Endodermal cell (in vitro differentiated cells): ENCODE measurements around the gene HMGCL. TPM values are rescaled to one million over a fixed set of nuclear protein-coding genes. Genes with fewer than 3 reads are reported as not detected.

Experiments used
- DNase-seq: peaks from one replicate; pipeline ENCODE4 v3.0.0-alpha.2; 2017
- H3K27ac ChIP-seq: 2 replicates; pipeline ENCODE4 v1.5.1; 2013; ENCODE audit warnings: mild to moderate bottlenecking, low read depth, low read length, moderate library complexity
- H3K27me3 ChIP-seq: 2 replicates; pipeline ENCODE4 v1.6.1; 2013; ENCODE audit warnings: mild to moderate bottlenecking, low read length, moderate library complexity; ENCODE audit not compliant: insufficient read depth, control insufficient read depth, poor library complexity, severe bottlenecking
- H3K36me3 ChIP-seq: 2 replicates; pipeline ENCODE4 v1.7.0; 2013; ENCODE audit warnings: mild to moderate bottlenecking, low read length, moderate library complexity; ENCODE audit not compliant: control insufficient read depth, insufficient read depth
- H3K4me1 ChIP-seq: one replicate; pipeline ENCODE4 v1.7.0; 2013; ENCODE audit warnings: low read length; ENCODE audit not compliant: control insufficient read depth, insufficient read depth
- H3K4me3 ChIP-seq: 2 replicates; pipeline ENCODE4 v1.5.1; 2013; ENCODE audit warnings: mild to moderate bottlenecking, low read length, moderate library complexity
- H3K9ac ChIP-seq: 2 replicates; pipeline ENCODE4 v1.6.1; 2013; ENCODE audit warnings: mild to moderate bottlenecking, low read length, moderate library complexity; ENCODE audit not compliant: poor library complexity, severe bottlenecking; ENCODE audit errors: extremely low read depth
- H3K9me3 ChIP-seq: 2 replicates; pipeline ENCODE4 v1.6.1; 2013; ENCODE audit warnings: mild to moderate bottlenecking, low read length, moderate library complexity; ENCODE audit not compliant: control insufficient read depth
- H3K27ac Mint-ChIP-seq: 2 replicates; pipeline ENCODE4 v1.8.0; 2020; ENCODE audit warnings: mixed read lengths
- H3K27me3 Mint-ChIP-seq: 2 replicates; pipeline ENCODE4 v1.8.0; 2021; ENCODE audit warnings: mild to moderate bottlenecking, mixed read lengths; ENCODE audit not compliant: insufficient read depth
- H3K36me3 Mint-ChIP-seq: 2 replicates; pipeline ENCODE4 v1.8.0; 2020; ENCODE audit warnings: low read depth, mixed read lengths
- H3K4me1 Mint-ChIP-seq: 2 replicates; pipeline ENCODE4 v1.8.0; 2020; ENCODE audit warnings: mixed read lengths
- H3K4me3 Mint-ChIP-seq: 2 replicates; pipeline ENCODE4 v1.8.0; 2020; ENCODE audit warnings: mild to moderate bottlenecking, moderate library complexity, mixed read lengths
- H3K9me3 Mint-ChIP-seq: 2 replicates; pipeline ENCODE4 v1.8.0; 2020; ENCODE audit warnings: mild to moderate bottlenecking, mixed read lengths
- WGBS, 2 experiments: methylation state at CpG; one replicate each; pipeline versions ENCODE4 v1.1.5 to v1.1.7; 2013; ENCODE audit warnings: missing lambda C conversion rate in 2 of 2, mixed read lengths in 1 of 2; ENCODE audit not compliant: insufficient coverage in 1 of 2, insufficient read length in 1 of 2; 5-methylcytosine and 5-hydroxymethylcytosine counted together
- total RNA-seq, 2 donors: library from RNA; stranded (reverse); fragmentation: NEBNext Ultra II Directional in 1 of 2; extraction: Animal tissue kit (Norgen Biotek cat#: 25700) in 1 of 2; gene quantifications; 2 replicates in 1 of 2; 3 replicates in 1 of 2; pipeline ENCODE4 v1.2.1, GENCODE V29; 2021
- TF ChIP-seq, protein P1 (sequence below): fragments of 200-600 bp; sonication (generic); conservative IDR thresholded peaks from 2 replicates; pipeline ENCODE4 v1.5.0; 2021; ENCODE audit warnings: antibody characterized with exemption, mild to moderate bottlenecking

Gene HMGCL
- total RNA-seq, 2 donors from 2014 or later = 24.0 to 41.7 TPM

- Mint-ChIP-seq H3K4me1 (peaks cover 10% of the 10 kb centered on the region), H3K27ac (no peak overlapping the region), H3K36me3 (peaks cover 12% of the 10 kb centered on the region), H3K27me3 (peaks cover 35% of the 10 kb centered on the region), H3K4me3 (no peak overlapping the region), H3K9me3 (no peaks in the 10 kb centered on the region)
- no peak overlapping the region for H3K27ac ChIP-seq
- no peak for DNase-seq
- TF ChIP-seq, protein P1, sequence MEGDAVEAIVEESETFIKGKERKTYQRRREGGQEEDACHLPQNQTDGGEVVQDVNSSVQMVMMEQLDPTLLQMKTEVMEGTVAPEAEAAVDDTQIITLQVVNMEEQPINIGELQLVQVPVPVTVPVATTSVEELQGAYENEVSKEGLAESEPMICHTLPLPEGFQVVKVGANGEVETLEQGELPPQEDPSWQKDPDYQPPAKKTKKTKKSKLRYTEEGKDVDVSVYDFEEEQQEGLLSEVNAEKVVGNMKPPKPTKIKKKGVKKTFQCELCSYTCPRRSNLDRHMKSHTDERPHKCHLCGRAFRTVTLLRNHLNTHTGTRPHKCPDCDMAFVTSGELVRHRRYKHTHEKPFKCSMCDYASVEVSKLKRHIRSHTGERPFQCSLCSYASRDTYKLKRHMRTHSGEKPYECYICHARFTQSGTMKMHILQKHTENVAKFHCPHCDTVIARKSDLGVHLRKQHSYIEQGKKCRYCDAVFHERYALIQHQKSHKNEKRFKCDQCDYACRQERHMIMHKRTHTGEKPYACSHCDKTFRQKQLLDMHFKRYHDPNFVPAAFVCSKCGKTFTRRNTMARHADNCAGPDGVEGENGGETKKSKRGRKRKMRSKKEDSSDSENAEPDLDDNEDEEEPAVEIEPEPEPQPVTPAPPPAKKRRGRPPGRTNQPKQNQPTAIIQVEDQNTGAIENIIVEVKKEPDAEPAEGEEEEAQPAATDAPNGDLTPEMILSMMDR = no peak
- H3K9ac ChIP-seq = no peak overlapping the region
- H3K27me3 ChIP-seq = peaks cover 28% of the 10 kb centered on the region
- H3K4me1 ChIP-seq = no peaks in the 10 kb centered on the region
- no peak overlapping the region for H3K4me3 ChIP-seq
- WGBS, 2 experiments = 93 to 100% methylated on average over 4 of the region's 4 CpGs
- H3K36me3 ChIP-seq = no peaks in the 10 kb centered on the region
- no peaks in the 10 kb centered on the region for H3K9me3 ChIP-seq
Observed at GRCh38 chr1:23865543-23865930, 40.3 kb upstream of the HMGCL start.

DNA sequence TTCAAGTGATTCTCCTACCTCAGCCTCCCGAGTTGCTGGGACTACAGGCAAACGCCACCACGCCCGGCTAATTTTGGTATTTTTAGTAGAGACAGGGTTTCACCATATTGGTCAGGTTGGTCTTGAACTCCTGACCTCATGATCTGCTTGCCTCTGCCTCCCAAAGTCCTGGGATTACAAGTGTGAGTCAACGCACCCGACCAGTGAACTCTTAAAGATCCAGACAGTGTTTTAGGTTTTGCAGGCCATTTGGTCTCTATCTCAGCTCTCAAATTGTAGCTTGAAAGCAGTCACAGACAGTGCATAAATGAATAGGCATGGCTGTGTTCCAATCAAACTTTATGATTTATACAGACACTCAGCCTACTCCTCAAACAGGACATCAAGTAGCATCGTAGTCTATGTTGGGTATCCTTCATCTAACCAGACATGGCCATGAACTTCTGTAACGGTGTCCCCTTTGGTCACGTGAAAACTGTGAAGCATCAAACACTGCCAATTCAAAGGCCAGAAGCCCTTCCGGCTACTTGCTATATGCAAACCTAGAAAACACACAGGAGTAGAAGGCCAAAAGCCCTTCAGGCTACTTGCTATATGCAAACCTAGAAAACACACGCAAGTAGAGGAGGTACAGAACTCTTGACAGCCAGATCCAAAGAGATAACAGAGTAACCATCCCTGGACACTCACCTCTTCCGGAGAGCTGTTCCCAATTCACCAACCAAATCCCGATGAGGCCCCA is 39.7 kb upstream of the HMGCL start:
- Mint-ChIP-seq H3K4me3 (no peak overlapping the region), H3K36me3 (peaks cover 13% of the 10 kb centered on the region), H3K9me3 (no peaks in the 10 kb centered on the region), H3K4me1 (peaks cover 10% of the 10 kb centered on the region), H3K27ac (no peak overlapping the region), H3K27me3 (peaks cover 32% of the 10 kb centered on the region)
- Histone ChIP-seq H3K4me3 (no peak overlapping the region), H3K27me3 (peaks cover 28% of the 10 kb centered on the region), H3K4me1 (no peaks in the 10 kb centered on the region), H3K9ac (no peak overlapping the region), H3K9me3 (no peaks in the 10 kb centered on the region), H3K27ac (no peak overlapping the region), H3K36me3 (no peaks in the 10 kb centered on the region)
- TF ChIP-seq, protein P1 = no peak
- 93 to 94% methylated on average over 11 to 13 of the region's 13 CpGs for WGBS, 2 experiments
- no peak for DNase-seq

DNA sequence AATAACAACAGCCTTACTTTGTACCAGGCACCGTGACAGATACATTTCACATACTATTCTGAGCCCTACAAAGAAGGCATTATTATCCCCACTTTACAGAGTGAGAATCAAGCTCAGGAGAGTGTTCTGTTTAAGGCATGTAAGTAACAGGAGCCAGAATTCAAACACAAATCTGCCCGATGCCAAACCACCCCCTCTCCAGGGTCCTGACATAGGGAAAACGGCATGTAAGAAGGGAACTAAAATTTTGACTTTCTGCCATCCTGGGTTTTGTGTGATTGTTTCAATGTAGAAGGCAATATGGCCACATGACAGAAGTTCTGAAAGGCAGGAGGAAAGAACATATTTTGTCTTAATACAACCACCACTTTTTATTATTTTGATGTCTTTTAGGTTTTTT is 37.4 kb upstream of the HMGCL start:
- Histone ChIP-seq H3K36me3 (no peaks in the 10 kb centered on the region), H3K27ac (no peak overlapping the region), H3K4me3 (no peak overlapping the region), H3K9ac (no peak overlapping the region), H3K27me3 (peaks cover 19% of the 10 kb centered on the region), H3K9me3 (no peaks in the 10 kb centered on the region), H3K4me1 (no peaks in the 10 kb centered on the region)
- 85% methylated on average over 3 of the region's 3 CpGs; no CpG with 5 or more reads in 1 of the 2 experiments for WGBS, 2 experiments
- Mint-ChIP-seq H3K36me3 (peaks cover 16% of the 10 kb centered on the region), H3K27ac (no peak overlapping the region), H3K9me3 (no peaks in the 10 kb centered on the region), H3K4me3 (no peak overlapping the region), H3K27me3 (peaks cover 18% of the 10 kb centered on the region), H3K4me1 (peaks cover 5% of the 10 kb centered on the region)
- DNase-seq = no peak
- TF ChIP-seq, protein P1 = no peak
